ENCODE measurements around the gene C6orf47.

The C6orf47 gene

DNA sequence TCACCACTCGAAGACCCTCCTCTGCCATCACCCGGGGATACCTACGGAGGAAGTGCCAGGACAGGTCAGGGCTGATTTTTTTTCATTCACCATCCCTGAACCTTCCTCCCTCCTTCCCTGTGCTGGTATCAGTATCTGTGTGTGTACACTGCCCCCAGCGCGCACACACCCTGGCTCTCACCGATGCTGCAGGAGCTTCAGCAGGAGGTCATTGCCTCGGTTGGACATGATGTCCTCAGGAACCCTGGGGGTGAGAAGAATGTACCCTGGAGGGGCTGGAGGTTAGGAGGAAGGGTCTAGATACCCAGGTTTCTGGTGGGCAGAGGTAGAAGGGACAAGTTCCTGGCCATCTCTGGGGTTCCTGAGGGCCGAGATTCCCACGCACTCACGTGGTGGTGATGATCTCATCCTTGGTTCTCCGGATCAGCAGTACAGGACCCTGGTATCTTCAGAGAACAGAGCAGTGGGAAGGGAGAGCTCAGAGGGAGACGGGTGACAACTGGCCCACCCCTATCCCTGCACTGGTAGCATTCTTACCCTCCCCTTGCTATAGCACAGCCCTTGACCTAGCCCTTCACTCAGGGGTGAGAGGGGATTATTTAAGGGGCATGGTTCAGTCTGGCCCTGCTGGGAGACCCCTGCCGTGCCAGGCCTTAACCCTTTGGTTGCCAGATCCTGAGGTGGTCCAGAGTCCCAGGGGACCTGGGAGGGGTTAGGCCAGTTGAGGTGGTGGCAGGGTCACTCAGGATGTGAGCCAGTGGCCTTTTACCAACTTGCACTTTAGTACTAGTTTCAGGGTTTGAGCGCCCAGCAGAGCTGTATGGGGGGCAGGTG, 27.5 kb upstream of the C6orf47 start:
- DNase-seq (ENCODE audit: low read depth) = no peak

DNA sequence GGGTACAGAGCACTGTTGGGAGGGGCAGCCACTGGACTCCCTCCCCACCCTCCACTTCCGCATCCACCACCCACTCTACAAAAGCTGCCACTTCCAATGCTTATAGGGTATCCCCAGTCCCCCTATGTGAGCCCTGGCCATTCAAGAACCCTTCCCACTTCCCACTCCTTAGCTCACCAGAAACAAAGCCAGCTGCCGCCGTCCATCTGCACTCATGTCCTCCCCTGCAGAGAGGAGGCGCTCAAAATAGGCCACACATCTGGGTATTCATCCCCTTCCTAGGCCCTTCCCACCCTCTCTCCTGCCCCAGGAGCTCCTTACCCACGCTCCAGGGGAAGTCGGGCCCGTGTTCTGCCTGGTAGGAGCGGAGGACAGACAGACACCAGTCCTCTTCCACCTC, 26.7 kb upstream of the C6orf47 start:
- no peak for DNase-seq (ENCODE audit: low read depth)

- DNase-seq (ENCODE audit: low read depth) = no peak
Measured at GRCh38 chr6:31686483-31686882, 25.9 kb upstream of the C6orf47 start.

GRCh38 chr6:31683591-31683990, 23.0 kb upstream of the C6orf47 start:
- no peak for DNase-seq (ENCODE audit: low read depth)

DNA sequence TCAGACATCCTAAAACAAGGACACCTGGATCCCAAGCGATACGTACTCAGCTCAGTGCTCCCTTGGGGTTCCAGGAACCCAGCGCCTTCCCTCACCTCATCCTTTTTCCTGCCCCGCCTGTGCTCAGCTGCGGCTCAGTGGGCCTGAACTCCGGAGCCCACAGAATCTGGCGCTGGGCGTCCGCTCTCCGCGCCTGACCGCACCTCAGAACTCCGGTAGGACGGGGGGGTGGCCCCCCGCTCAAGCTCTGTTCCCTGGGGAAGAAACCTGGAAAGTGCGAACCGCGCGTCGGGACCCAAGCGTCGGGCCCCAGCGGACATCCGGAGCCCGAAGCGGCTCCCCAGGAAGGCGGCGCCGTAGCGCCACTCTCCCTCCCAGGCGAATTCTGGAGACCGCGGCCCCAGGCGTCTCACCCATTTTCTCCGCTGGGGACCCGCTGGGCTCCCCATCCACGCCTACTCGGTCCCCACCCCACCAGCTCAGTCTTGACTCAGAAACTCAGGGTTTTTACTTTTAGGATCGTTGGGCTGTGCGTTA, 20.6 kb upstream of the C6orf47 start:
- no peak for DNase-seq (ENCODE audit: low read depth)

DNA sequence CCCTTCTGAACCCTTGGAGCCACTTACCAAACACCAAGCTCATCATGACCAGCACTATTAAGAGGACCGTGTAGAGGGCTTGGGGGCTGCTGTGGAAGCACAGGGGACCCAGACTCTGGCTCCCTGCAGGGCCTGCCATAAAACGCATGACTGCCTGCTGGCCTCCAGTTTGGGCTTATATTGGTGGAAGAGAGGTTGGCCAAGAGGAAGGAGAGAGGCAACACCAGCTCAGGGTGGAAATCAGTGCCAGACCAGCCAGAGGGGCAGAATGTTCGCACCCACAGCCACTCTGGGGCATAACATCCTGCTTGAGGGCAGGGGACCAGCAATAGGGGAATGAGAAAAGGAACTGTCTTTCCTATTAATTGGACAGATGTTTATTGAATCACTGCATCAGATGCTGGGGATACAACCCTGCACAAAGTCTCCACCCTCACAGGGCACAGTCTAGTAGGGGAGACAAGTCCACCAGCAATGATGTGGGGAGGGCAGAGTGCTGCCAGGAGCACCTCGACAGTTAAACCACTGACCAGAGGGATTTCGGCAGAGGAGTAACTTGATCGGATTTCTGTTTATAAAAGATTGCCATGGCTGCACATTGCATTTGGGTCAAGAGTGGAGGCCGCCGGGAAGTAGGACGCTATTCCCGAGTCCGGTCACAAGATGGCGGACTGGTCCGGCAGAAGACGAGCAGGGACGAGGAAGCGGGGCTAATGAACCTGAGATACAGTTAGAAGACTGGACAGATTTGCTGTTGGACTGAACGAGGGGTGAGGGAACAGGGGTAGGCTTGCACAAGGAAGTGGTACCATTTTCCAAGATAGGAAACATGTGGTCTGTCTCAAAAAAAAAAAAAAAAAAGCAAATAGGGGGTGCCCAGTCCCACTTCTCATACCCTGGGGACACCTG, 19.9 kb upstream of the C6orf47 start, which contains the start of gene LY6G5C:
TSS of gene LY6G5C (minus strand) at position 842 of the 909 bp plus-strand sequence. CDS start at position 148, 694 bp downstream.
- DNase-seq (ENCODE audit: low read depth) = peak; percentile 55

- no peak for DNase-seq (ENCODE audit: low read depth)
Measured at GRCh38 chr6:31677955-31678354, 17.4 kb upstream of the C6orf47 start.

- no peak for DNase-seq (ENCODE audit: low read depth)
Measured at GRCh38 chr6:31676904-31677303, 16.3 kb upstream of the C6orf47 start.

DNA sequence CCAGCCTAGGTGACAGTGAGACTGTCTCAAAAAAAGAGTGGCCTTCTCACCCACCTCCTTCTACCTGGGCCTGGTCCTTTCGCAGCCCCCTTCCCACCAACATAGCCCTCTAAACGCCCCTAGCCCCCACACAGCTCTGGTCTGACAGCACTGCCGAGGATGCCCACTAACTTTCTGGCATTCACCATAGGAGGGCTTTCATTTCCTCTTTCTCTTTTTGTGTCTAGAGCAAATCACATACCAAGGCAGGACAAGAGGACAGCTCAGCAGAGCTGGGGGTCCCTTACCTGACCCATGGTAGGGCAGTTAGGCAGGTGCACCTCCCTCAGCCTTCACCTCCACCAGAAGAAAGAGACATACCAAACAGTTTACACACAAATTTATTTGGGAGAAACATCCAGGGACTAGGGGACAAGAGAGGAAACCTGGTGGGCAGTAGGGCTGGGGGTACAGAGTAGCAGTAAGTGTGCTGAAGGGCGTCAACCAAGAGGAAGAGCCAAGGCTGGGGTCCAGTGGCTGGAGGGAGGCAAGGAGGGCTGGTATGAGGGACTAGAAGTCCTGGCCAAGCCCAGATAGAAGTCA, 15.8 kb upstream of the C6orf47 start:
- no peak for DNase-seq (ENCODE audit: low read depth)

DNA sequence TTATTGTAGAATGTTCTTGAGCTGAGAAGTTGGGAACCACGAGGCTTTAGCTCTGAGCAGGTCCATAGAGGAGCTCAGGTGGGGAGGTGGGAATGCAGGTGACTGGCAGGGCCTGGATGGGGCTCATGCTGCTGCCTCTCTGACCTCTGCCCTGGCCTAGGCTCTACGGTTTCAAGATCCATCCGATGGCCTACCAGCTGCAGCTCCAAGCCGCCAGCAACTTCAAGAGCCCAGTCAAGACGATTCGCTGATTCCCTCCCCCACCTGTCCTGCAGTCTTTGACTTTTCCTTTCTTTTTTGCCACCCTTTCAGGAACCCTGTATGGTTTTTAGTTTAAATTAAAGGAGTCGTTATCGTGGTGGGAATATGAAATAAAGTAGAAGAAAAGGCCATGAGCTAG, 9.1 kb upstream of the C6orf47 start, which contains the start of gene LY6G5B:
TSS of gene LY6G5B (plus strand) at position 301 of the 400 bp plus-strand sequence. CDS start 975 bp downstream, outside the sequence.
- no peak for DNase-seq (ENCODE audit: low read depth)

- no peak for DNase-seq (ENCODE audit: low read depth)
Measured at GRCh38 chr6:31666337-31666965, 5.9 kb upstream of the C6orf47 start.

GRCh38 chr6:31665501-31666336, 5.1 kb upstream of the C6orf47 start, which contains the start of gene CSNK2B:
Gene CSNK2B (plus strand): TSS chr6:31666080. CDS start chr6:31666832, 752 bp downstream.
- peak; percentile 98 for DNase-seq (ENCODE audit: low read depth)

GRCh38 chr6:31664790-31665500, 4.4 kb upstream of the C6orf47 start, which contains the start of gene GPANK1:
Gene GPANK1 (minus strand): TSS chr6:31664997. CDS start chr6:31664478, 519 bp downstream.
- peak; percentile 85 for DNase-seq (ENCODE audit: low read depth)

DNA sequence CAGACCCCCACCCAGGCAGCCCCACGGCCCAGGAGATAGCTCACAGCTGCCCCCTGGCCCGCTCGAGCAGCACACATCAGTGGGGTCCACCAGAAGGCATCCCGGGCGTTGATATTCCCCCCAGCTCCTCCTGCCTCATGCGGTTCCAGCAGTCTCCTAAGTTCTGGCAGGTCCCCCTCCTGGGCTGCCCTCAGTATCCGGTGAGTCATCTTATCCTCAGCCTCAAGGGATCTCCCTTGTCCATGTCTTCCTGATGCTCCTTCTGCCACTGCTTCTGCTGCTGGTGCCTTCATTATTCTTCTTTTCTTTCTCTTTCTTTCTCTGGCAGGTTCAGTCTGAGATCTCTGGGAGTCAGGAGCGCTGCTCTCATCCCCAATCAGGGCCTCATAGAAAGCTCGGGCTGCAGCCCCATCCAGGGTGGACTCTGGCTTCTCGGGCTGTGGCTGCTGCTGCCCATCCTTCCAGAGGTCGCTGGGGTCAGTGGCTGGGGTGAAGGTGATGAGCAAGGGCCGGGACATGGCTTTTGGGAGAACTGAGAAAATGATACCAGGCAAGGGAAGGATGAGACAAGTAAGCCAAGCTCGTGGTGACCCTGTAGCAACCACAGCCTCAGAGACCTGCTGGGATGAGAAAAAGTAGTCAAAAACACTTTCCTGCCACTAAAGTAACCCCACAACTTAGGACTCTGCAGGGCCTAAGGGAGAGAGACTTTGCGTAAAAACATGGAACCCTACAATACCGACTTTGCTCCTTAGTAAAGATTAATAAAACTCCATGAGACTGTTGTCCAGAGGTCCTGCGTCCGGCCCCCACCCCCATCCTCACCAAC, 3.6 kb upstream of the C6orf47 start:
- DNase-seq (ENCODE audit: low read depth) = no peak

DNA sequence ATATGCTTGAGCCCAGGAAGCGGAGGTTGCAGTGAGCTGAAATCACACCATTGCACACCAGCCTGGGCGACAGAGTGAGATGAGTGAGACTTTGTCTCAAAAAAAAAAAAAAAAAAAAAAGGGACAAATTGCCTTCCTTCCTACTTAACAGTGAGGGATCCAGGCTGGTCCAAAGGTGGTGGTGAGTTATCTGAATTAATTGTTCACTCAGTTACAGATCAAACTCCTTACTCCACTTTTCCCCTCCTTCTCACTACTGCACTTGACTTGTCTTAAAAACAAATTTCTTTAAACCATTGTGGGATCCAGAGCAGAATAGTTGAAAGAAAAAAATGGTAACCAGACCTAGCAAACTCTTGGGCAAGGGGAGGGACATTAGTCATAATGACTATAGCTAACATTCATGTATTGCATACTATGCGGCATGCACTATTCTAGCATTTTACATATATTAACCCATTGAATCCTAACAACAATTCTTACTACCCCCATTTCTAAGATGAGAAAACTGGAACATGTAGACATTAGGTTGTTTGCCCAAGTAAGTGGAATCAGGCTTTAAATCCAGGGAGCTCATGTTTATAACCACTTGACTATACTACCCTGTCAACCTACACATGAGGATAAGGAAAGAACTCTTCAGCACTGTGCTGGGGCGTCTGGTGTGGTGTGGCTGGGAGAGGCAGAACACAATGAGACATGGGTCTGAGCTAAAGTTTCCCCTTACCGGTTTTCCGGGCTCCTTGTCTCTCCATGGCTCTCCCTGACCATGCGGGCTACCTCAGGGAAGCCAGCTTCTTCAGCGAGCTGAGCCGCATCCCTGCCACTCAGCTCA, 2.8 kb upstream of the C6orf47 start:
- DNase-seq (ENCODE audit: low read depth) = no peak

GRCh38 chr6:31662124-31662723, 1.6 kb upstream of the C6orf47 start:
- DNase-seq (ENCODE audit: low read depth) = no peak
